GM12872 (cell line): ENCODE measurements around the gene ADIPOR2.

Experiments used
- TF ChIP-seq, protein P1 (sequence below): IDR thresholded peaks from 3 replicates; pipeline ENCODE4 v1.5.1; 2011; ENCODE audit warnings: low read depth, mild to moderate bottlenecking, low read length, moderate library complexity; ENCODE audit not compliant: insufficient read depth

The ADIPOR2 gene

DNA sequence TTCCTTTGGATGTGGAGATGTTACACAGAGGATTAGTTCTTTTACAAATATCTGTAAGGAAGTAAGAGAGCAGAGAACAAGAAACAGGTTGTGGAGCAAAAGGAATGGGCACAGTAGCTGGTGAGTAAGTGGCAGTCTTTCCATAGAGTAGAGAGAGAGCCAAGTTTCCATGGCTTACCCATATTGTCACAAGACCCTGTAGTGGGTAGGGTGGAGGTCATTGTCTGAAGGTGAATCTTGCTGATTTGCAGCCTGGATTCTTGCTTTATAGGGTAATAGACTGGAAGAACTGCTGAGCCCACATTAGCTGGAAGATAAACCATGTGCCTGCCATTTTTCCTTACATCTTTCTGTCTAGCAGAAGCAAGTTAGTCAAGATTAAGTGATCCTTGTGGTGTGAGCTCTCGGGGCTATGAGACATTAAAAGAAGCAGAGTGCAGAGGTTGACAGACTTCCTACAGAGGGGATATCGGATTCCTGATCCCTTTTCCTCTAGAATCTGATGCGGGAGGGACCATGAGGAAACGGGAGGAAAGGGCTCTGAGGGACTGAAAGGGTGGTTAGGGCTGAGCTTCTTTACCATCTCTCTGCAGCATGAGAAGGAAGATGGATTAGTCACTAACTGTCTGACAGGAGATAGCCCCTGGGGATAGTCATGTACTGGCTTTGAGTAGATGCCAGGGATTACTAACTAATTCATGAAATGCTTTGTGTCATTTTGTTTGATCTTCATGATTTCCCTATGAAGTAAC, 85.5 kb downstream of the ADIPOR2 start:
- TF ChIP-seq, protein P1, sequence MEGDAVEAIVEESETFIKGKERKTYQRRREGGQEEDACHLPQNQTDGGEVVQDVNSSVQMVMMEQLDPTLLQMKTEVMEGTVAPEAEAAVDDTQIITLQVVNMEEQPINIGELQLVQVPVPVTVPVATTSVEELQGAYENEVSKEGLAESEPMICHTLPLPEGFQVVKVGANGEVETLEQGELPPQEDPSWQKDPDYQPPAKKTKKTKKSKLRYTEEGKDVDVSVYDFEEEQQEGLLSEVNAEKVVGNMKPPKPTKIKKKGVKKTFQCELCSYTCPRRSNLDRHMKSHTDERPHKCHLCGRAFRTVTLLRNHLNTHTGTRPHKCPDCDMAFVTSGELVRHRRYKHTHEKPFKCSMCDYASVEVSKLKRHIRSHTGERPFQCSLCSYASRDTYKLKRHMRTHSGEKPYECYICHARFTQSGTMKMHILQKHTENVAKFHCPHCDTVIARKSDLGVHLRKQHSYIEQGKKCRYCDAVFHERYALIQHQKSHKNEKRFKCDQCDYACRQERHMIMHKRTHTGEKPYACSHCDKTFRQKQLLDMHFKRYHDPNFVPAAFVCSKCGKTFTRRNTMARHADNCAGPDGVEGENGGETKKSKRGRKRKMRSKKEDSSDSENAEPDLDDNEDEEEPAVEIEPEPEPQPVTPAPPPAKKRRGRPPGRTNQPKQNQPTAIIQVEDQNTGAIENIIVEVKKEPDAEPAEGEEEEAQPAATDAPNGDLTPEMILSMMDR = no peak

DNA sequence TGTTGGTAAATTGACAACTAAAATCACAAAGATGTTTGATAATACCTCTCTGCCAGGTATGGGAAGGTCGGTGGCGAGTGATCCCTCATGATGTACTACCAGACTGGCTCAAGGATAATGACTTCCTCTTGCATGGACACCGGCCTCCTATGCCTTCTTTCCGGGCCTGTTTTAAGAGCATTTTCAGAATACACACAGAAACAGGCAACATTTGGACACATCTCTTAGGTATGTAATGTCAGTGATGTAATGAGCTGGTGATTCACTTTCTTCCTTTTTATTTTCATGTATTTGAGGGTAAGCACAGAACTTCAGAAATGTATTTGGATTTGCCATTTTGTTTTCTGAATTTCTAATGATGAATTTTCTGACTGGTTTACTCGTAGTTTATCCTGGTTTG, 86.9 kb downstream of the ADIPOR2 start:
- TF ChIP-seq, protein P1 = no peak

DNA sequence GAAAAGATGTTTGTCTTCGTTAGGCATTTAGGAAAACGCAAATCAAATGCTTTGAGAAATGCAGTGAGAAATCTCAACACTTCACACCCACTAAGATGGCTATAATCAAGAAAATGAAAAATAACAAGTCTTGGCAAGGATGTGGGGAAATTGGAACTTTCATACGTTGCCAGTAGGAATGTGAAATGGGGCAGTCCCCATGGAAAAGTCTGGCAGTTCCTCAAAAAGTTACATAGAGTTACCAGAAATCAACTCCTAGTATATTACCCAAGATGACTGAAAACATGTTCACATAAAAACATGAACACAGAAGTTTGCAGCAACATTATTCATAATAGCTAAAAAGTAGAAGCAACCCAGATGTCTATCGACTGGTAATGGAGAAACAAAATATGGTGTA, 88.0 kb downstream of the ADIPOR2 start:
- TF ChIP-seq, protein P1 = no peak

DNA sequence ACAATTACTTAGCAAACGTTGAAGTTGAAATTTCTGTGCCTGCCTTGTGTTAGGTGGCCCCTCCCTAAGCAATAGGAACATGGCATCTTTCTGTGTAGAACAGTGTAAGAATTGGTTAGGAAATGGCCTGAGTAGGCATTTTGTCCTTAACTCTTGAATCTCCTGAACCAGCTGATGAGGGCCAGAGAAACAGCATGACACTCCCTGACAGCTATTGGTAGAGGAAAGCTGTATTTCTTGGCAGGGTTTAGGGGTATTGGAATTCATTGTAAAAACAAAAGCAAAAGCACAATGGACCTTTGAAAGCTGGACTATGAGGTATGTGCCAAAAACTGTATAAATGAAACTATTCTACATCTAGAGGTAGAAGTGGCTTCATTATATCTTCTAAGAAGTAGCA, 88.9 kb downstream of the ADIPOR2 start:
- TF ChIP-seq, protein P1 = no peak

DNA sequence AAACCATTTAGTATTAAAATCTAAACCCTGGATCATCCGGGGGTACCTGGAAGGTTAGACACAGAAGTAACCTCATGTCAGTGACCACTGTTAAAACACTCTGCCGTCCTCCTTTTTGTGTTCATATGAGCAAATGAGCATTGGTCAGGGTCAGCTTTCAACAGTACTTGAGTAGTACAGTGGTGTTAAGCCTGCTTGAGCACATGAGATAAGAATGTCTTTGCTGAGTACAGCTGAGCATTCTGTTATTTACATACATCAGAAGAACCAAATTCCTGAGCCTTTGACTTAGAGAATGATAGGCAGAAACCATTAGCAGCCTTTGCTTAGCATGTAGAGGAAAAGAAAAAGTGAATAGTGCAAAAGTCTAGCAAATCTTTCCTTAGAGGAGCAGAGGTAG, 90.9 kb downstream of the ADIPOR2 start:
- TF ChIP-seq, protein P1 = no peak

DNA sequence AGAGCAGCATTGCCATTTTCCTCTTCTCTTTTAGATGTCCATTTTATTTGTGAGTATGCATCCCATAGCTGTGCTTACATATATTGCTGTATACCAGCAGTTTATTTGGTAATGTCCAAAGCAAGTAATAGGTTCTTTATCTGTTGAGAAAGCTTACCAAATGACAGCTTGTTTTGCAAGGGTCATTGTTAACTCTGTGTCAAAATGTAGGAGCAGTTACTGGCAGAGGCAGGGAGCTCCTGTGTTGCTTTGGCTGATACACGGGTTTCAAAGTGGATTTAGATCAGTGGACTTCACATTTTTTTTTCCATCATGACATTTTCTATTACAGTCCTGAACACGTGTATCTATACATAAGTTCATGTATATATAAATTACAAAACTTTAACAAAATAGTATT, 91.3 kb downstream of the ADIPOR2 start:
- TF ChIP-seq, protein P1 = no peak

DNA sequence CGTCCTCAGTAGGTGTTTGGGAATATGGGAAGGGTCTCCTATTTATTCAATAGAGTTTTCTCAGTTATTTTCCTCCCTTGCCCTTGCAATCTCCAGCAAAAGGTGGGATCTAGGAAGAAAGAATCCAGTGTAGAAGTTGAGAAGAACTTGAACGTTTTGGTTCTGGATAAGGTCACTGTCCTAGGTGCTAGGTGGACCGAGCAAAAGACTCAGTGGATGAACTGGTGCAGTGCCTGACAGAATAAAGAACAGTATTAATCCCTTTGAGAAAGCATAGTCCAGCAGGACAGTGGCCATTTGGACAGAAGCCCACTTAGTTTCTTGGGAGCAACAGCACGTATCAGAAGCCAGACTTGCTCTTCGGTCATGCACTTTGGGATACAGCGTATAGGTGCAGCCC, 96.8 kb downstream of the ADIPOR2 start:
- TF ChIP-seq, protein P1 = no peak
